Iris pigment epithelial cell (primary cell): ENCODE data around the gene DNAJC15.
A peak's percentile ranks its signal among the peaks of the same experiment; 100 is the strongest.
"Not testable (repeated sequence)": the region's sequence is repeated elsewhere in the genome, so short reads cannot be mapped to it uniquely, and the experiment has no call there.

Source experiments
- DNase-seq: peaks from one replicate; pipeline ENCODE4 v3.0.0-alpha.2; 2011; ENCODE audit warnings: low read depth

DNAJC15 gene

GRCh38 chr13:43044720-43045301 is 21.4 kb downstream of the DNAJC15 start:
- no peak for DNase-seq

- DNase-seq: peak; percentile 63
Measured at GRCh38 chr13:43045302-43045773, 22.0 kb downstream of the DNAJC15 start.

- DNase-seq: no peak
Measured at GRCh38 chr13:43046259-43046658, 22.9 kb downstream of the DNAJC15 start.

- peak; percentile 81 for DNase-seq
Measured at GRCh38 chr13:43054803-43055802, 31.7 kb downstream of the DNAJC15 start.

GRCh38 chr13:43057653-43058317 is 34.4 kb downstream of the DNAJC15 start:
- DNase-seq: peak; percentile 63

- DNase-seq: peak; percentile 82
Measured at GRCh38 chr13:43058318-43058674, 34.9 kb downstream of the DNAJC15 start.

- peak; percentile 11 for DNase-seq
Measured at GRCh38 chr13:43058831-43059230, 35.4 kb downstream of the DNAJC15 start.

- not testable (repeated sequence) for DNase-seq
Measured at GRCh38 chr13:43059779-43060178, 36.4 kb downstream of the DNAJC15 start.

- not testable (repeated sequence) for DNase-seq
Measured at GRCh38 chr13:43060806-43061205, 37.4 kb downstream of the DNAJC15 start.

- DNase-seq: peak; percentile 21
Measured at GRCh38 chr13:43061496-43062280, 38.3 kb downstream of the DNAJC15 start.

- DNase-seq: no peak
Measured at GRCh38 chr13:43071824-43072223, 48.4 kb downstream of the DNAJC15 start.

- DNase-seq: peak; percentile 42
Measured at GRCh38 chr13:43072394-43072793, 49.0 kb downstream of the DNAJC15 start.

GRCh38 chr13:43074824-43075510 is 51.6 kb downstream of the DNAJC15 start:
- DNase-seq: no peak

GRCh38 chr13:43075511-43075902 is 52.1 kb downstream of the DNAJC15 start:
- DNase-seq: not testable (repeated sequence)

GRCh38 chr13:43077046-43077445 is 53.7 kb downstream of the DNAJC15 start:
- no peak for DNase-seq

GRCh38 chr13:43077461-43077860 is 54.1 kb downstream of the DNAJC15 start:
- DNase-seq: no peak

- DNase-seq: no peak
Measured at GRCh38 chr13:43077906-43078305, 54.5 kb downstream of the DNAJC15 start.

GRCh38 chr13:43078399-43078798 is 55.0 kb downstream of the DNAJC15 start:
- DNase-seq: no peak

GRCh38 chr13:43079392-43079931 is 56.1 kb downstream of the DNAJC15 start:
- DNase-seq: no peak

GRCh38 chr13:43080199-43080598 is 56.8 kb downstream of the DNAJC15 start:
- no peak for DNase-seq

- no peak for DNase-seq
Measured at GRCh38 chr13:43081866-43082265, 58.5 kb downstream of the DNAJC15 start.
